NCI-H748 (cell line): Measurements from ENCODE around the gene SNRPA.
"Not testable (repeated sequence)": the region's sequence is repeated elsewhere in the genome, so short reads cannot be mapped to it uniquely, and the experiment has no call there.

Experiments
- DNase-seq: peaks from one replicate; lab custom pipeline; 2025; ENCODE audit not compliant: unreplicated experiment; lab: John Stamatoyannopoulos, UW

SNRPA gene

DNA sequence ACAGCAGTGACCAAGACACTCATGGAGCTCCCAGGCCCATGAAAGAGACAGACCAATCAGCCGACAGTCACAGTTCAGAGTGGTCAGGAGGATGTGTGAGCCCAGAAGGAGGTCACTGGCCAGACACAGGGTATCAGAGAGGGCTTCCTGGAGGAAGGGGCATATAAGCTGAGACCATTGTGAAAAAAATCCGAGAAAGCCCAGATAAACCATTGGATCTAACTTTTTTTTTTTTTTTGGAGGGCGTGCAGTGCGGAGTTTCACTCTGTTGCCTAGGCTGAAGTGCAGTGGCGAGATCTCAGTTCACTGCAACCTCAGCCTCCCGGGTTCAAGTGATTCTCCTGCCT lies 29.9 kb upstream of the SNRPA start:
- no peak for DNase-seq

DNA sequence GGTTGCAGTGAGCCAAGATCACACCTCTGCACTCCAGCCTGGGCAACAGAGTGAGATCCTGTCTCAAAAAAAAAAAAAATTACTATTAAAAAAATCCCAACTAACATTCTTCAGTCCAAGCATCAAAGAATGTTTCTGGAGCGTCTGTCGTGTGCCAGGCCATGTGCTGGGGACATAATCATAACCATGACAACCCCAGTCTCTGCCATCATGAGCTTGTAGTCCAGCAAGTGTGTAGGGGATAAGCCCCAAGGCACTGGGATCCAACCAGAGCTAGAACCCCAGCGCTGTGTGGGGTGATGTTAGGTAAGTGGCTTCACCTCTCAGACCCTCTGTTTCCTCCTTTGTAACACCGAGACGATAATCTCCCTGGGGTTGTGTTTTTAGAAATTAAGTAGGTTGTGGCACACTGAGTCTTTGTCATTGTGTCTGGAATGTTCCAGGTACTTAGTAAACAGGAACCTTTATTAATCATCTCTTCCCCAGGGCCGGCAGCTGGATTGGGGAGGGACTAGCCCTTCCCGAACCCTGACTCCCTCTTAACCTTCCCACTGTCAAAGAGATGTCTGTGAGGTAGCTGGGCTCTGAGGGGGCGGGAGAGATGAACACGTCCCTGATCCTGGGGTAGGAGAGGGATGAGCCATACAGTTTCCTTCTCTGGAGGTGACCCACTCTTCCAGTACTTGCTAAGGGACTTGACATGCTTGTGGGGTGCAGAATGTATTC lies 28.9 kb upstream of the SNRPA start:
- no peak for DNase-seq

DNA sequence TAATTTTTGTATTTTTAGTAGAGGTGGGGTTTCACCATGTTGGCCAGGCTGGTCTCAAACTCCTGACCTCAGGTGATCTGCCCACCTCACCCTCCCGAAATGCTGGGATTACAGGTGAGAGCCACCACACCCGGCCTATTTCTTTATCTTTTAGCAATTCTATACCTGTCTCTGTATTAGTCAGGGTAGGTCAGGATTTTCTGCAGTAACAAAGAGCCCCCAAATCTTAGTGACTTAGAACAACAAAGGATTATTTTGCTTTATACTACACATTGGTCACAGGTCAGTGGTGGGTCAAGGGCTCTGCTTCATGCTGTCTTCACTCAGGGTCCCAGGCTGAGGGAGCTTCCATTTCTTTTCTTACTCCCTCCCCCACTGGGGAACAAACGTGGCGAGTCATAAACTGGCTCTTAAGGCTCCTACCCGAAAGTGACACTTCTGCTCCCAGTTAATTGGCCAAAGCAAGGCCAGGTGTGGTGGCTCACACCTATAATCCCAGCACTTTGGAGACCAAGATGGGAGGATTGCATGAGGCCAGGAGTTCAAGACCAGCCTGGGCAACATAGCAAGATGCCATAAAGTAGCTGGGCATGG lies 27.2 kb upstream of the SNRPA start:
- DNase-seq, result no peak

DNA sequence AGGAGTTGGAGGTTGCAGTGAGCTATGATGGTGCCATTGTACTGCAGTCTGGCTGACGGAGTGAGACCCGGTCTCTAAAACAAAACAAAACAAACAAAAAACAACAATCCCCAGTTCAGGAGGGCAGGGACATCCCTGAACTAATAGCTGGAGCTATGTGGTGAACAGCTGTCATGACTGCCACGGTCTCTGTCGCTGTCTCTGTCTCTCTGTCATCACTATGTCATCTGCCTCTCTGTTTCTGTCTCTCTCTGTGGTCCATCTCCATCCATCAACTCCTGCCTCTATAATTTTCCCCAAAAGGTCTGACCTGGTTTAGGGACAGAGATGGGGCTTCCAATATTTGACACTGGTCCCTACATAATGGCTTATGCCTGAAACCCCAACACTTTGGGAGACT lies 26.7 kb upstream of the SNRPA start:
- DNase-seq, result no peak

DNA sequence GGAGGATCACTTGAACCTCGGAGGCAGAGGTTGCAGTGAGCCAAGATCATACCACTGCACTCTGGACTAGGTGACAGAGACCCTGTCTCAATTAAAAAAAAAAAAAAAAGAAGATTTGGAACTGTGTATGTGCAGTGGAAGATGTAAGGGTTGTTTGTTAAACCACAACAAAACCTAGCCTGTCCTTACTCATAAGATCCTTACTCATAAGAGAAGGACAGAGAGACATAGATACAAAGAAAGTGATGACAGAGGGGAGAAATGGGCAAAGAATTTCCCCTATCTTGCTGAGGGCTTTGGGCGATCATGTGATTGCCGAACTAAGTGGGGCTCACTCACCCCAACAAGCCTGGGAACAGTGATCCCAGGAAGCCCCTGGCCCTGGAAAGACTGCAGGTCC lies 26.1 kb upstream of the SNRPA start:
- DNase-seq, result no peak

DNA sequence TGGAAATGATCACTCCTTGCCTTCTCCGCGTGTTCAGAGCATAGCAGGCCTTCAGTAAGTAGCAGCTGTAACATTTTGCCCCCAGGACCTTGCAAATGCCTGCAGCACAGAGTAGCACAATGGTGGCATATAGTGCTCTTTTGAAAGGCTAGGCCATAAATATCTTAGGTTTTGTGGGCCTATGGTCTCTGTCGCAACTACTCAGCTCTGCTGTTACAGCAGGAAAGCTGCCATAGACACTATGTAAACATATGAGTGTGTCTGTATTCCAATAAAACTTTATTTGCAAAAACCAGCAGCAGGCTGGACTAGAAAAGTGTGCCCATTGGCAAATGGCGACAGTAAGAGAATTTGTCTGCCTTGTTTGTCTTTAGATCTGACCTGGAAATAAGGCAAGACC lies 24.7 kb upstream of the SNRPA start:
- DNase-seq, result no peak

DNA sequence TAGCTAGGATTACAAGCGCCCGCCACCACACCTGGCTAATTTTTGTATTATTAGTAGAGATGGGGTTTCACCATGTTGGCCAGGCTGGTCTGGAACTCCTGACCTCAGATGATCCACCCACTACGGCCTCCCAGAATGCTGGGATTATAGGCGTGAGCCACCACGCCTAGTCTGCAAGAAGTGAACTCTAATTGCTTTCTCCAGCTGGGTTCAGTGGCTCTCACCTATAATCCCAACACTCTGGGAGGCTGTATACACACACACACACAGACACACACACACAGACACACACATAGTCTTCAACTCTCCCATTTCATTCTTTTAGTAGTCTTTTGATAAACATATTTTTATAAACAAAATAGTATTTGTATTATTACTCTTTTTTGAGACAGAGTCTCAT lies 20.9 kb upstream of the SNRPA start:
- not testable (repeated sequence) for DNase-seq

DNA sequence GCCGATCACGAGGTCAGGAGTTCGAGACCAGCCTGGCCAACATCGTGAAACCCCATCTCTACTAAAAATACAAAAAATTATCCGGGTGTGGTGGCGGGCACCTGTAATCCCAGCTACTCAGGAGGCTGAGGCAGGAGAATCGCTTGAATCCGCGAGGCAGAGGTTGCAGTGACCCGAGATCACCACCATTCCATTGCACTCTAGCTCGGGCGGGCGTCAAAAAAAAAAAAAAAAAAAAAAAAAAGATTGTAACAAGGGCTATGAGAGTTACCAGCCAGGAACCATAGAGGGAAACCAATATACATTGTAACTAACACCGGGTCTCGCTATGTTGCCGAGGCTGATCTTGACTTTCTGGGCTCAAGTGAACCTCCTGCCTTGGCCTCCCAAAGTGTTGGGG lies 18.7 kb upstream of the SNRPA start:
- not testable (repeated sequence) for DNase-seq

DNA sequence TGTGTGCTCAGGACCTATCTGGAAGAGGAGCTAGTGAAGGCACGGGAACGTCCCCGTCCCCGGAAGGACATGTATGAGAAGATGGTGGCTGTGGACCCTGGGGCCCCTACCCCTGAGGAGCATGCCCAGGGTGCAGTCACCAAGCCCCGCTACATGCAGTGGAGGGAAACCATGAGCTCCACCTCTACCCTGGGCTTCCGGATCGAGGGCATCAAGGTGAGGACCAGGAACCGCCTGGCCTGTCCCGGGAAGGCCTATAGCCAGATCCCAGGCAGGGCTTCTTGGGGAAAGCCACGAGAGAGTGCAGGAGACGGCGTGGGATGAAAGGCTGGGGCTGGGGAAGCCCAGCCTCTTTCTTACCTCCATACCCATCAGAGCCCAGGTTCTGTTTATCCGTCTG lies 17.9 kb upstream of the SNRPA start:
- no peak for DNase-seq

DNA sequence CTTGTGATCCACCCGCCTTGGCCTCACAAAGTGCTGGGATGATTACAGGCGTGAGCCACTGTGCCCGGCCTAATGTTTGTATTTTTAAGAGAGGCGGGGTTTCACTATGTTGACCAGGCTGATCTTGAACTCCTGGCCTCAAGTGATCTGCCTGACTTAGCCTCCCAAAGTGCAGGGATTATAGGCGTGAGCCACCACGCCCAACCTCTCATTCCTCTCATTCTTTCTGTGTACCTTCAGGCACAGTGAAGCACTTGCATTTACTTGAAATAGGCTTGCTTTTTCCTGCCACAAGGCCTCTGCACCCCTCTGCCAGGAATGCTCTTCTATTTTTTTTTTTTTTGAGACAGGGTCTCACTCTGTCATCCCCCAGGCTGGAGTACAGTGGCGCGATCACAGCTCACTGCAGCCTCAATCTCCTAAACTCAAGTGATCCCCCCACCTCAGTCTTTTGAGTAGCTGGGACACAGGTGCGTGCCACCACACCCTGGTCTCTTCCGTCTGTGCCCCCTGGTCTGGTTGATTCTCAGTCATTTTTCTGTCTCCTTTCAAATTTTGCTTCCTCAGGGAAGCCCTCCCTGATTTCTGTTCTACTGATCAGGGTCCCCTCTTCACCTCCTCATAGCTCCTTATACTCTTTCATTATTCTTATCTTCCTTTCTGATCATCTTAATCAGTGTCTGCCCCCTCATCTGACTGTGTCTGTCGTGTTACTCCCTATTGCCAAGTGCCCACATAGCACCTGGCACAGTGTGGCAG lies 15.8 kb upstream of the SNRPA start:
- DNase-seq, result no peak

DNA sequence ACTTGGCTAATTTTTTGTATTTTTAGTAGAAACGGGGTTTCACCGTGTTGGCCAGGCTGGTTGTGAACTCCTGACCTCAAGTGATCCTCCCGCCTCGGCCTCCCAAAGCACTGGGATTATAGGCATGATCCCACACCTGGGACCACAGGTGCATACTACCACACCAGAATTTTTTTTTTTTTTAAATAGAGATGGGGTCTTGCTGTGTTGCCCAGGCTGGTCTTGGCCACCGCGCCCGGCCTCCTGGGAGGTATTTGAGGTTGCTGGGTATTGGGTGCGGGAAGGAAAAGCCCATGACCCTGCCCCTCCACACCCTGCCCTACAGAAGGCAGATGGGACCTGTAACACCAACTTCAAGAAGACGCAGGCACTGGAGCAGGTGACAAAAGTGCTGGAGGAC lies 14.3 kb upstream of the SNRPA start:
- no peak for DNase-seq

DNA sequence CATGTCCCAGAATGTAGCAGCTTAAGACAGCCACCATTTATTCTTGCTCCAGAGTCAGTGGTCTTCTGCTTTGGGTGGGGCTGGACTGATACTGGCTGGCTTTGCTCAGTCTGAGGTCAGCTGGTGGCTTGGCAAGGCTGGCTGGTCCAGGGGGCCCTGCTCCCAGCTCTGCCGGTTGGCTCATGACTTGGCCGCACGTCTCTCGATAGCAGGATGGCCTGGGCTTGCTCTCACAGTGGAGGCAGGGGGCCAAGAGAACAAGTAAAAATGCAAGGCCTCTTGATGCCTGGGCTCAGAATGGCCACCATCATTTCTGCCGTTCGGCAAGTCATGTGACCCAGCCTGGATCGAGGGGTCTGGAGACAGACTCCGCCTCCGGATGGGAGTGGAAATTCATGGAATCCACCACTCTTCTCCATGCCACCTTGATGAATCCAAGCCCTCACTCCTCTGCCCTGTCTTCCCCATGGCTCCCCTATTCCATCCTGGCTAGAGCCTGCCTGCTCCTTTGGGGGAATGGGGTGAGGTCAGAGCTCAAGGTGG lies 13.8 kb upstream of the SNRPA start:
- no peak for DNase-seq

DNA sequence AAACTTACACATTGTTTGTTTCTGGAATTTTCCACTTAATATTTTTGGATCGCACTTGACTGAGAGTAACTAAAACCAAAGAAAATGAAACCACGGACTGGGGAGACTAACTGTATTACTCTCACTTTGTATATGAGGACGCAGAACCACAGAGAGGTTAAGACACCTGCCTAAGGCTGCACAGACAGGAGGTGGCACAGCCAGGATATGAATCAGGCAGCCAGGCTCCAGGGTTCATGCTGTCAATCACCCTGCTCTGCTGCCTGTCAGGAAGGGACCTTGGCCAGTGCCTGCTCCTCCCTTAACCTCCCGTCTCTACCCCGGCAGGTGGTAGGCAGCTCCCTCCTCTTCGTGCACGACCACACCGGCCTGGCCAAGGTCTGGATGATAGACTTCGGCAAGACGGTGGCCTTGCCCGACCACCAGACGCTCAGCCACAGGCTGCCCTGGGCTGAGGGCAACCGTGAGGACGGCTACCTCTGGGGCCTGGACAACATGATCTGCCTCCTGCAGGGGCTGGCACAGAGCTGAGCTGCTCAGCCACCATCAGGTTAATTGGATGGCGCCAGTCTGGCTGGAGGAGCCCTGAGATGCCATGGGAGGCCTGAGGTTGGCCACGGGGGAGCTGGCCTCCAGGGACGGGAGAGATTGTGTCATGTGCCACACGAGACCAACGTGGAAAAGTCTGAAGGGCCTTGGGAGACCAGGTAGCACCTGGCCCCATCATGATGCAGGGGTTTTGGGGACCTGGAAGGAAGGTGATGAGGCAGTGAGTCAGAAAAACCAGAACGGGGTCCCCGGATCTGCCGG lies 11.8 kb upstream of the SNRPA start:
- DNase-seq, result no peak

DNA sequence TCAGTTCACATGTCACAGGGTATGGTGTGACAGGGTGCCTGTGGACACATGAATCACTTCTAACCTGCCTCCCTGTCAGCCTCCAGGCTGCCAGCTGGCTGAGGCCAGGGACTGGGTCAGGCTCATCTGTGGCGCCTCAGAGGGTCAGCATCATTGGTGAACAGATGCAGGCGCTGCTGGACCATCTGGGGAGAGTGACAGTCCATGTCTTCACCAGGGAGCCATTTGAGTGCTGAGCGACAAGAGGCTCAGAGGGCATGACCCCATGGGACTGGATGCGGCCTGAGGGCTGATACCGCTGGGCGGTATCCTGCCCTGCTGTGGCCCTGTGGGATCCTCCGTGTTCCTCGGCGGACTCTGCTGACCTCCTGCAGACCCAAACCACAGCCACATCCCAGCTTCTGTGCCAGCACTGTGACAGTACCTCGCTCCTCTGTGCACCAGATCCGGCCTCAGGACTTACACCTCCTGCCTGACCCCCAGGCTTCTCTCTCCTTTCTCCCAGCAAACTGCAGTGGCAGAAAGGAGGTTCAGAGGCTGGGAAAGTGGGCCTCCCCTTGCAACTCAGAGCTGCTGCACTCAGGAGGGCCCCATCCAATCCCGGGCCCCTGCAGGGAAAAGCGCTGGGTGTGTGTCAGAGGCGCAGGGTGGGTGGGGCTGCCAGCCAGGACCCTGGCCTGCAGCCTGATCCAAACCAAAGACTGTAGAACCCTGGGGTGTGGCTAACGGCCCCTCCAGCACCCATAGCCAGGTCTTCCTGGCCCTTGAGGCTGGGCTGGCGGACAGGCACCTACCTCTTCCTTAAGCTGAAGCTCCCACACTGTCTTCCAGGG lies 10.9 kb upstream of the SNRPA start:
- no peak for DNase-seq

DNA sequence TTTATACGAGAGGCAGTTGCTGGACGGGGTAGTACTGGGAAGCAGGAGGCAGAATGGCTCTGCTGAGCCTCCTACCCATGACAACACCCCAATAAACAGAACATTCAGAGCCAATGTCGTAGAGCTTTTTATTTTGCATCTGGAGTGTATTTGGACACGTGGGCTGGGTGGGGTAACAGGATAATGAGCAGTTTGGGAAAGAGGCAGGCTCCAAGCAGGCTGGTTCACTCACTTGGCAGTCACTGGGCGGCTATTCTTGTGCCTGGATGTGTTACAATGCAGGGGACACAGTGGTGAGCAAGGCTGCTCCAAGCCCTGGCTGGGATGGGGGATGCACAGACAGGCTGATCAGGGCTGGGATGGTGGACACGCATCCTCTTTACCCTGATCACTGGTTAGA lies 10.3 kb upstream of the SNRPA start:
- DNase-seq, result no peak

DNA sequence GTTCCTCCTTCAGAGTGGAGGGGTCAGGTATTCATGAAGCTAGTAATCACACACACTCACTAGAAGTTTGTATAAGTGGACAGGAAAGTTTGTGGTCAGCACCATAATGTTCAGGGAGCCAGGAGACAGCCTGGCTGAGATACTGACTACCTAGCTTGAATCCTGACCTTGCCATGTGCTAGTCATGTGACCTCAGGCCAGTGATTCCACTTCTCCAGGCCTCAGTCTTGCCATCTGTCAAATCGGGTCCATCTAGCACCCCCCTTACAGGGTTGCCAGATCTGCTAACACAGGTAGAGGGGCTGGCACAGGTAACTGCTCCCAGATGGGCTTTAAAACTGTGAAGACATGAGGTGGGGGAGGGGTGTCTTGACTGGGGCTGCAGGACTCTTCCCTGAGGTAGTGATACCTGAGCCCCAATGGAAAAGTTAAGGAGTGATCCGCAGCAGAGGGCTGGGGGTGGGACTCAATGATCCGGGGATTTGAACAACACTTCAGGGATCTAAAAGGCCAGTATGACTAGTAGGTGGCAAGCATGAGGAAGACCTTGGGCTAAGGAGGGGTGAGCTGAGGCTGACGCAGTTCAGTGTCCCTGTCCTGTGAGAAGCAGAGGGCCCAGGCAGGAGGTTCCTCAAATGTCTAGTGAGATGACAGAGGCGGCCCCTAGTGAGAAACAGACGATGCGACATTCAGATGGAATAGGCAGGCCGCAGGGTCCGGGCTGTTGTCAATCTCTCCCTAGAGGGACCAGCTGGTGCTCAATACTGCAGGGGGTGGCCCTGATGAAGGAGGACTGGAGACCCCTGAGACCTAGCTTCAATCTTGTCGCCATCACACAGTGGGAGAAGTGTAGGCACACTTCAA lies 9.2 kb upstream of the SNRPA start:
- no peak for DNase-seq

DNA sequence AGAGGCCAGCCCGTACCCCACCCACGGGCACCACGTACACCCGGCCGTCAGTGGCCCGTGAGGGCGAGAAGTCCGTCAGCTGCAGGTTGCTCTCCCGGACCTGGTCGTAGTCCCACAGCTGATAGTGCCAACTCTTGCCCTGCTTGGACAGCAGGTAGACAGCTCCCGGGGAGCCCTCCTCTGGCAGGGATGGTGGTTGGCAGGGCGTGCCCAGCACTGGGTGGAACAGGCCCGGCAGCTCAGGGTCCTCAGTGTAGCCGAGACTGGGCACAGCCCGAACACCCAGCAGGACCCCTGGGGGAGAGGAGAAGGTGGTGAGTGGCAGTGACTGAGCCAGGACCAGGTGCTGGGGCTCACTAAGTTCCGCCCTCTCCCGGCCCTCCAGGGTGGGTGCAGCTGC lies 8.5 kb upstream of the SNRPA start:
- no peak for DNase-seq

DNA sequence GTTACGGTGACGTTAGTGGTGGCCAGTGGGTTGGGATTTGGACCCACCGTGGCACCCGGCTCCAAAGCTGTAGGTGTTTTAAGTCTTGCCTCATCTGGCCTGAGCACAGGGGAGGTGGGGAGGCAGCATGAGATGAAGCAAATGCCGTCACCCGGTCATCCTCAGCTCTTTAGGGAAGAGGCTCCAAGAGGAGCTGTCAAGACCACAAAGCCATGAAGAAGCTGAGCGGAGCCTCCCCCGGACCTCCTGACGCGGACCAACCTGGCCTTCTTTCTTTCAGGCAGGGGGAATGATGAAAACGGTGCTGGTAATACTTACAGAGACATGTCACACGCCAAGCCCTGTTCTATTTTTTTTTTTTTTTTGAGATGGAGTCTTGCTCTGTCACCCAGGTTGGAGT lies 8.1 kb upstream of the SNRPA start:
- no peak for DNase-seq

DNA sequence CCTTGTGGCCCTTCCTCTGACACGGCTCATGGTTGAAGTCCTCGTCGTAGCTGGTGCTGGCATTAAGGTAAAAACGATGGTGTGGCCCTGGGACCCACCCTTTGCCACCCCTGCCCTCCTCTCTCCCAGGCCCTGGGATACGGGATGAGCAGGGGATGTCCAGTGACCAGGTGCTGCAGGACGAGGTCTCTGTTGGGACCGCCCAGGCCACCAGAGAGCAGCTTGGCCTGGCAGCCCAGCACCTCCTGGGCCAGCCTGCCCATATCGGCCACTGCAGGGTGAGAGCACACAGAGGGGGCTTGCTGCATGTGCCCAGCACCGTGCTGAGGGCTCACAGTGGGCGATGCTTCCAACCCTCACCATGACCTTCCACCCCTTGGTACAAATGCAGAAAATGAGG lies 7.1 kb upstream of the SNRPA start:
- DNase-seq, result no peak
